Measurements from ENCODE around the gene MNAT1.

GRCh38 chr14:60956202-60956601 lies 221.6 kb downstream of the MNAT1 start:
- TF ChIP-seq POLR2AphosphoS5 (IDR thresholded peaks at IDR 0.05; ENCODE audit: low read depth, low read length) (no peak), SIN3A (IDR thresholded peaks at IDR 0.05; ENCODE audit: borderline replicate concordance, insufficient read depth, low read length) (no peak), REST (IDR thresholded peaks at IDR 0.05; ENCODE audit: insufficient read depth in 1 of 2, low read depth in 2 of 2, low read length in 2 of 2) (no peak), TAF1 (IDR thresholded peaks at IDR 0.05; ENCODE audit: borderline replicate concordance, insufficient read depth, low read length) (no peak), FOXP2 (optimal IDR thresholded peaks at IDR 0.05; ENCODE audit: borderline replicate concordance, extremely low read depth, extremely low read length, insufficient read depth) (no peak)
